NCI-H345 treated with DMSO at 0.1 percent for 48 hours (cell line): ENCODE data around the gene VBP1.
"Not testable (repeated sequence)": the region's sequence is repeated elsewhere in the genome, so short reads cannot be mapped to it uniquely, and the experiment has no call there.

ENCODE experiments used
- DNase-seq: peaks from one replicate; lab custom pipeline; 2025; ENCODE audit not compliant: unreplicated experiment; lab: John Stamatoyannopoulos, UW

The VBP1 gene

DNA sequence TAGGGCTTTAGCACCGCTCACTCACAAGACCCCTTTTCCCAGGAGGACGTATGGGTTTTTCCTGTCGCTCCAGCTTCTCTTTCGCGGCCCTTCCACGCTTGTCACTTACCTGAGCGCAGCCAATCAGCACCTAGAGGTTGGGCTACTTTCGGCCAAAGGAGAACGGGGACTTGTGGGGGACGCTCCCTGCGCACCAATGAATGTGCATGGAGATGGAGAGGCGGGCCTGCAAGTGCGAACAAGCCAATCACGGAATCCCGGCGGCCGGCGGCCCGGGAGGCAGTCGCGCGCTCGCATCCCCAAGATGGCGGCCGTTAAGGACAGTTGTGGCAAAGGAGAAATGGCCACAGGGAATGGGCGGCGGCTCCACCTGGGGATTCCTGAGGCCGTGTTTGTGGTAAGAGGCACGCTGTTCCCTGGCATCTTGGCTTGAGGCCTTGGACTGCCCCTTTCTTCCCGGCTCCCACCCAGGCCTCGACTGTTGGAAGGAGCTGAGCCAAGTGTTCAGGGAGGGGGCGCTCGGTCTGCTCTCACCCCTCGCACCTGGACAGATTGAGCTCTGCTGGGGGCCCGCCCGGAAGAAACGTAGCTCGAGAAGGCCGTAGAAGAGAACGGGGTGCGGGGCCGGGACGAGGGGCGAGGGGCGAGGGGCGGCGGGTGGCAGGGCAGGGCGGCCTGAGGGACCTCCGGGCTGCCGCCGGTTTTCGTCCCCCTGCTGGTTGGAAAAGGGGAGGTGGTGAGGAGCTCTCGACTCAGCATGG is at the start of gene VBP1:
TSS of gene VBP1 (plus strand) at position 282 of the 761 bp plus-strand sequence. CDS start at position 305, 23 bp downstream.
- peak; percentile 89 for DNase-seq

DNA sequence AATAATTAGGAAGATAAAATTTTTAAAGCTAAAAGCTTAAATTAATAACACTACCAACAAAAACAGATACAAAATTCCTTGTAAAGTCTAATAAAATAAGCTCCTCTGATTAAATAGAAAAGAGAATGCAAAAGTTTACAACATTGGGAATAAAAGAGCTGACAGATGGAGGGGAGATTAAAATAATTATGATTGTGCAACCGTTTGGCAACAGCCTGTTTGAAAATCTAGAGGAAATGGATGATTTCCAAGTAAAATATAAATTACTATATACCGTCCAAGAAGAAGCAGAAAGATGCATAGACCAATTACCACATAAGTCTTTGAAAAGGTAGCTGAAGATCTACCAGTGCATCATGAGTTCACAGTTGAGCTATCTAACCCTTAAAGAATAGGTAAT is 46.4 kb upstream of the VBP1 start:
- DNase-seq: no peak

- DNase-seq: no peak
Observed at GRCh38 chrX:155179346-155179997, 36.8 kb upstream of the VBP1 start.

DNA sequence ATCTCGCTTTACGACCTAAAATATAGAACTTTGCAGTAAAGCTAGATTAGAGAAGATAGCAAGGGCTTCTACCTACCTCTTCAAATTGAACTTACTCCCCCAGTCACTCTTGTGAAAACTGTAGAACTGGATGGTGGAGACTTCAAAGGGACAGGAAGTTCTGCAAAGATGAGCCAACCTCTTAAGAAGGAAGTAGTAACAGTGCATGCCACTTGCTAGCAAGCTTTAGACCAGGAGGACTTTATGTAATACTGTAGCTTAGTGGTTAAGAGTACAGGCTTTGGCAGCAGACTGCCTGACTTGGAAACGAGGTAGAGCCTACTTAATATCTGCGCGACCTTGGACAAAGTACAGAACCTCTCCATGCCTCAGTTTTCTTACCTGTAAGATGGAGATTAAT is 27.5 kb upstream of the VBP1 start:
- DNase-seq: no peak

GRCh38 chrX:155211208-155211607 is 5.1 kb upstream of the VBP1 start:
- DNase-seq: no peak

DNA sequence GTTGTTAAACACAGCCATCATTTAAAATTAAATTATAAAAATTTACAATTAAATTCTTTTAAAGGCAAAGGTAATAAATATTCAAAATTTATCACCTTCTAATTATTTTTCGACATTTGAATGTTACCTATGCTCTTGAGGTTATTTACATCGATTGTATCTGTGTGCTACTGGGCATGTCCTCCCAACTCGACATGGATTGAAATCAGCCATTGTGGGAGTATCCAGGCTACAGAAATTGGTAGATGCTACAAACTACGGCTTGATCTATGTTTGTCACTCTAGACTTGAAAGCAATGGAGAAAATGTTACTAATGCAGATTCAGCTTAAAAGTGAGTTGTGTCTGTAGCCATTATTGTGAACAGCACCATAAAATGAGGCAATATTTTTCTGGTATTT is 2.5 kb upstream of the VBP1 start:
- no peak for DNase-seq

DNA sequence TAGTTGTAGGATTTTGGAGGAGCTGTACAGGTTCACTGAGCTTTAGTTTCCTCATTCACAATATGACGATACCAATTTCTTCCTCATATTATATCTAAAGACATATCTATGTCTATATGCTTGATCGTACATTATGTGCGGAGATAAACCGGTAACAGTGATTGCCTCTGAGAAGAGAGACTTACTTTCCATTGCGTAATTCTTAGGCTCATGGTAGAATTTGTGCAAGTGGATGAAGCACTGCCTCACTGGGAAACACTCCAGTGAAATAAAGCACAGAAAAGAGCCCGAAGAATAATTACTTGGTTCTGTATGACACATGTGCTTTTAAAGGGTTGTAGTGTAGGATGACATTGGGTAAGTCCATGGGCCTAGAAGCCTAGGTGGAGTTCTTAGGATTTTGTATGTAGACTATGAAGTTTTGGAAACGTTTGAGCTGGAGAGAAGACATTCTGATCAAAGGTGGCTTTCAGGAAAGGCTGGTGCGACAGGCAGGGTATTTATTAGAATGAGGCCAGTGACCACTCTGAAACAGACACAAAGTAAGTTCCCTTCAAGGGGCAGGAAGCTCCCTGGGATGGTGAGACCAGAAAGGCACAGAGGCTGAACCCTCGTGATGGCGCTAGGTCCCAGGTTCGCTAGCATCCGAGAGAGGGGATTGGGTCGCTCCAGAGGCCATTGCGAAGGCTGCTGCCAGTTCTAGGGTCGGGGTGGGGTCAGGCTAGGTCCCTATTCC is 649 bp upstream of the VBP1 start:
- DNase-seq: no peak

DNA sequence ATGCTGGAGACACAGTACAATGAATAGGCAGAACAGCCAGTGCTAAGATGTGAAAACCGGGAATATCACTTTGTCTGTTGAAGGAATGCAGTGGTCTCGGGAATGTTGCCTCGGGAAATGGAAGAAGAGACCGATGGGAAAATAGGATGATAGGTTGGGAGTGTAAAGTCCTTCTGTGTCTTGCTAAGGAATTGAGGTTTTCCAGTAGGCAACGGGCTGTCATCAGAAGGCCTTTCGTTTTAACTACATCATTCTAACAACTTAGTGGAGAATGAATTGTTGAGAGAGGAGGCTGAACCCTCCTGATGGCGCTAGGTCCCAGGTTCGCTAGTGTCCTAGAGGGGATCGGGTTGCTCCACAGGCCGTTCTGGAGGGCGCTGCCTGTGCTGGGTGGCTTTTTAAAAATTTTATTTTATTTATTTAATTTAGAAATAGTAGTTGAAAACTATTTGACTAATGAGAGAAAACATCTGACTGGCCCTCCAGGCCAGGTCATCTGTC is 730 bp downstream of the VBP1 start:
- no peak for DNase-seq

- DNase-seq: no peak
Observed at GRCh38 chrX:155218777-155219176, 2.5 kb downstream of the VBP1 start.

DNA sequence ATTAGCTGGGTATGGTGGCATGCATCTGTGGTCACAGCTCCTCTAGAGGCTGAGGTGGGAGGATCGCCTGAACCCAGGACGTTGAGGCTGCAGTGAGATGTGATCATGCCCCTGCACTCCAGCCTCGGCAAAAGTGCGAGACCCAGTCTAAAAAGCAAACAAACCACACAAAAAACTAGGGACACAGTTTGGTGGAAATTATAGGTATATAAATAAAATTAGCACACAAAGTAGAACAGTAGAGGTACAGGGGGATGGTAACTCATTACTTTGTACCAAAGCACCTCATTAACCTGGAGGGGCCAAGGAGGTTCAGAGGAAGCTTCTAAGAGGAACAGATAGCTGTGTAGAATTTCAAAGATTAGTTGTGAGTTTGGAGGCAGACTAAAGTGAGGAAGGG is 5.1 kb downstream of the VBP1 start:
- no peak for DNase-seq

DNA sequence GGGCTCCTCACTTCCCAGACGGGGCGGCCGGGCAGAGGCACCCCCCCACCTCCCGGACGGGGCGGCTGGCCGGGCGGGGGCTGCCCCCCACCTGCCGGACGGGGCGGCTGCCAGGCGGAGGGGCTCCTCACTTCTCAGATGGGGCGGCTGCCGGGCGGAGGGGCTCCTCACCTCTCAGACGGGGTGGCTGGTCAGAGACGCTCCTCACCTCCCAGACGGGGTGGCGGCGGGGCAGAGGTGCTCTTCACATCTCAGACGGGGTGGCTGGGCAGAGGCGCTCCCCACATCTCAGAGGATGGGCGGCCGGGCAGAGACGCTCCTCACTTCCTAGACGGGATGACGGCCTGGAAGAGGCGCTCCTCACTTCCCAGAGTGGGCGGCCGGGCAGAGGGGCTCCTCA is 7.5 kb downstream of the VBP1 start:
- not testable (repeated sequence) for DNase-seq

- DNase-seq: no peak
Observed at GRCh38 chrX:155225774-155226173, 9.5 kb downstream of the VBP1 start.

DNA sequence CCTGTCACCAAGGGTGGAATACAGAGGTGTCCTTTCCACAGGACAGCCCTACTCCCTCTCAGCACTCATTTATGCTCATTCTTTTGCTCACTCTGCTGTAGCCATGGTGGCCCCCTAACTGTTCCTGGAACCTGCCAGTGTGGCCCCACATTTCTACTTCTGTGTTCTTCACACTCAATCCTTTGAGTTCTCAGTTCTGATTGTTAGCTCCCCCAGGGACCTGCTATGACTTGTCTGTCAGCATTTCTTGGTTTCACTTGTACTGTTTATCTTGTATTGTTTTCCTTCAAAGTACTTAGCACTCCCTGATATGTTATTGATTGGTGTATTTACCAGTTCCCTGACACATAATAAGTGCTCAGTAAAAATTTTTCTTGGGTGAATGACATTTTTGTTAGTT is 14.9 kb downstream of the VBP1 start:
- DNase-seq: no peak

- no peak for DNase-seq
Observed at GRCh38 chrX:155235891-155236290, 19.6 kb downstream of the VBP1 start.

- no peak for DNase-seq
Observed at GRCh38 chrX:155237719-155238118, 21.5 kb downstream of the VBP1 start.

- no peak for DNase-seq
Observed at GRCh38 chrX:155242300-155242699, 26.0 kb downstream of the VBP1 start.

DNA sequence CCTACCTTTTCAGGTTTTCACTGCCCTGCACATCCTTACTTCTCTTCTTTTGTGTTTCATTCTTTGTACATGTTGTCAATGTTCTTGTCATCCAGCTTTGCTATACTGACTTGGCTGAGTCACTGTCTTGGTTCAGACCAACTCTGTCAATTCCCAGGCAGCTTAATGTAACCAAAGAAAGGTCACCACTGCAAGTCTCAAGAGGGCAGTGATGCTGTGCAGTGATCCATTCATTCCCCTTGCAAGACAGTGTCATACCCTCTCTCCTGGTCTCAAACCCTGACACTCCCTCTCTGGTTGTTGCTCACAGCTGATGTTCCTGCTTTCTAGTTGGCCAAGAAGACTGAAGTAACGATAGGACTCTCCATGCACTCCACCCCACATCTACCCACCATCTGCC is 30.5 kb downstream of the VBP1 start:
- no peak for DNase-seq

DNA sequence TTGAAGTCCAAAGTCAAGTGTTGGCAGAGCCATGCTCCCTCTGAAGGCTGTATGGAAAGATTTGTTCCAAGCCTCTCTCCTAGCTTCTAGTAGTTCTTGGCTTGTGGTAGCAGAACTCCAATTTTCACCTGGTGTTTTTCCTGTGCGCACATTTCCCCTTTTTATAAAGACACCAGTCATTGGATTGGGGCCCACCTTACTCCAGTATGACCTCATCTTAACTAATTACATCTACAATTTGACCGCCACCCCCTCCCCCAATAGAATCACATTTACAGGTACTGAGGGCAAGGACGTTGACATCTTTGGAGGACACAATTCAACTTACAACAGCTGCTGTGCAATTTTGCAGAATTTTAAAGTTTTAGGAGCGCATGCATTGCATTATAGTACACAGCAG is 31.2 kb downstream of the VBP1 start:
- DNase-seq: no peak

GRCh38 chrX:155251391-155251790 is 35.1 kb downstream of the VBP1 start:
- DNase-seq: no peak

DNA sequence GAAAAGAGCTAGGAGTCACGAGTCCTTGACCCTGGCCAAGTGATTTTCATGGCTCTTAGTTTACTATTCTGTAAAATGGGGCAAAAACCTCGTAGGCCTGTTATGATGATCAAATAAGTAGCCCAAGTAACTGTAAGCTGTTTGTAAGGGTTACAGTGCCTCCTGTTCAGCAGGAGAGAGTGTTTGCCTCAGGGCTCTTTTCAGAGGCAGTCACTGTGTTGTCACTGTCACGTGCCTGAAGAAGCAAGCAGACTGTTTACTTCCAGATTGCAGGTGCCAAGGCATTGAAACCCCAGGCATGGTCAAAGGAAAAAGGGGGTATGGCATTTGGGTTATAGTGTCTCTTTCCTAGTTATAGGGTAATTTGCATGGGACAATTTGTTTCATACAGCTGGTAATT is 43.5 kb downstream of the VBP1 start:
- no peak for DNase-seq

- DNase-seq: peak; percentile 5
Observed at GRCh38 chrX:155262970-155263754, 46.9 kb downstream of the VBP1 start.
